ENCODE measurements around the gene FBXO11. TPM values are rescaled to one million over a fixed set of nuclear protein-coding genes. Genes with fewer than 3 reads are reported as not detected.

The FBXO11 gene
- total RNA-seq, 1 donor from 2014 or later = 58.7 TPM

GRCh38 chr2:47941936-47942335 lies 35.6 kb upstream of the FBXO11 start:
- Mint-ChIP-seq H3K4me3 (ENCODE audit: unreplicated experiment) (no peak overlapping the region), H3K27me3 (ENCODE audit: low read depth) (peaks cover 21% of the 10 kb centered on the region), H3K4me1 (ENCODE audit: low read depth) (no peaks in the 10 kb centered on the region), H3K27ac (ENCODE audit: unreplicated experiment) (no peak overlapping the region), H3K36me3 (ENCODE audit: low read depth) (no peaks in the 10 kb centered on the region), H3K9me3 (ENCODE audit: low read depth) (no peaks in the 10 kb centered on the region)
- no peak for DNase-seq (ENCODE audit: low spot score)
- no peak for TF ChIP-seq CTCF (IDR thresholded peaks at IDR 0.05)

- peaks cover 21% of the 10 kb centered on the region for H3K27me3 Mint-ChIP-seq (ENCODE audit: low read depth)
- no peak overlapping the region for H3K4me3 Mint-ChIP-seq (ENCODE audit: unreplicated experiment)
- H3K27ac Mint-ChIP-seq (ENCODE audit: unreplicated experiment) = no peak overlapping the region
- H3K9me3 Mint-ChIP-seq (ENCODE audit: low read depth) = no peaks in the 10 kb centered on the region
- no peak for TF ChIP-seq CTCF (IDR thresholded peaks at IDR 0.05)
- H3K36me3 Mint-ChIP-seq (ENCODE audit: low read depth) = no peaks in the 10 kb centered on the region
- no peak for DNase-seq (ENCODE audit: low spot score)
- H3K4me1 Mint-ChIP-seq (ENCODE audit: low read depth) = no peaks in the 10 kb centered on the region
Measured at GRCh38 chr2:47937677-47938076, 31.4 kb upstream of the FBXO11 start.

- no peak overlapping the region for H3K4me3 Mint-ChIP-seq (ENCODE audit: unreplicated experiment)
- no peak overlapping the region for H3K27ac Mint-ChIP-seq (ENCODE audit: unreplicated experiment)
- no peak for DNase-seq (ENCODE audit: low spot score)
- H3K36me3 Mint-ChIP-seq (ENCODE audit: low read depth) = no peaks in the 10 kb centered on the region
- H3K9me3 Mint-ChIP-seq (ENCODE audit: low read depth) = no peaks in the 10 kb centered on the region
- H3K27me3 Mint-ChIP-seq (ENCODE audit: low read depth) = peaks cover 14% of the 10 kb centered on the region
- no peaks in the 10 kb centered on the region for H3K4me1 Mint-ChIP-seq (ENCODE audit: low read depth)
- no peak for TF ChIP-seq CTCF (IDR thresholded peaks at IDR 0.05)
Measured at GRCh38 chr2:47935071-47935470, 28.8 kb upstream of the FBXO11 start.

- H3K4me1 Mint-ChIP-seq (ENCODE audit: low read depth) = no peaks in the 10 kb centered on the region
- H3K9me3 Mint-ChIP-seq (ENCODE audit: low read depth) = no peaks in the 10 kb centered on the region
- no peak overlapping the region for H3K4me3 Mint-ChIP-seq (ENCODE audit: unreplicated experiment)
- H3K27ac Mint-ChIP-seq (ENCODE audit: unreplicated experiment) = no peak overlapping the region
- TF ChIP-seq CTCF (IDR thresholded peaks at IDR 0.05) = no peak
- no peaks in the 10 kb centered on the region for H3K36me3 Mint-ChIP-seq (ENCODE audit: low read depth)
- DNase-seq (ENCODE audit: low spot score) = no peak
- no peaks in the 10 kb centered on the region for H3K27me3 Mint-ChIP-seq (ENCODE audit: low read depth)
Measured at GRCh38 chr2:47918043-47918442, 11.7 kb upstream of the FBXO11 start.

GRCh38 chr2:47917276-47917961 lies 11.1 kb upstream of the FBXO11 start:
- Mint-ChIP-seq H3K27me3 (ENCODE audit: low read depth) (no peaks in the 10 kb centered on the region), H3K4me3 (ENCODE audit: unreplicated experiment) (no peak overlapping the region), H3K4me1 (ENCODE audit: low read depth) (no peaks in the 10 kb centered on the region), H3K27ac (ENCODE audit: unreplicated experiment) (no peak overlapping the region), H3K36me3 (ENCODE audit: low read depth) (no peaks in the 10 kb centered on the region), H3K9me3 (ENCODE audit: low read depth) (no peaks in the 10 kb centered on the region)
- no peak for DNase-seq (ENCODE audit: low spot score)
- TF ChIP-seq CTCF (IDR thresholded peaks at IDR 0.05) = no peak

All from chondrocyte (in vitro differentiated cells).